ENCODE results near the gene ANKRD11.
"Not testable (repeated sequence)": the region's sequence is repeated elsewhere in the genome, so short reads cannot be mapped to it uniquely, and the experiment has no call there.

Gene ANKRD11

DNA sequence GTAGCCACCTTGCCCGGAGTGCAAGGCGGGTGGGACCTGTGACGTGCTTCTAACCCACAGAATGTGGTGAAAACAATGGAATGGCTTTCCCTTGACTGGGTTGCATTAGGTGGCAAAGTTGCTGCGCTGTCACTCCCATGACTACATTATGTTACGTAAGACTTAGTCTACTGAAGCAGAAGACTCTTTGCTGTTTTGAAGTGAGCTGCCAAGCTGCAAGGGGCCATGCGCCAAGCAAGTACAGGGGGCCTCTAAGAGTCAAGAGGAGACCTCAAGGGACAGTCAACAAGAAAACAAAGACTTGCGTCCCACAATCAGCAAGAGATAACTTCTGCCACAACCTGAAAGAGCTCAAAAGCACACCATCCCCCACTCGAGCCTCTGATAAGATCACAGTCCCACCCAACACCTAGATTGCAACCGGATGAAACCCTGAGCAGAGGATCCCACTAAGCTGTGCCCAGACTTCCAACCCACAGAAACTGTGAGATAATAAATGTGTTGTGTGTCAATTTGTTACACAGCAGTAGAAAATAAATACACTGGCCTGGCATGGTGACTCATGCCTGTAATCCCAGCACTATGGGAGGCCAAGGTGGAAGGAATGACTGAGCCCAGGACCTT lies 16.5 kb downstream of the ANKRD11 start:
- H3K4me3 ChIP-seq (ENCODE audit: low read depth, low read length): no peak overlapping the region
- TF ChIP-seq, protein P1, sequence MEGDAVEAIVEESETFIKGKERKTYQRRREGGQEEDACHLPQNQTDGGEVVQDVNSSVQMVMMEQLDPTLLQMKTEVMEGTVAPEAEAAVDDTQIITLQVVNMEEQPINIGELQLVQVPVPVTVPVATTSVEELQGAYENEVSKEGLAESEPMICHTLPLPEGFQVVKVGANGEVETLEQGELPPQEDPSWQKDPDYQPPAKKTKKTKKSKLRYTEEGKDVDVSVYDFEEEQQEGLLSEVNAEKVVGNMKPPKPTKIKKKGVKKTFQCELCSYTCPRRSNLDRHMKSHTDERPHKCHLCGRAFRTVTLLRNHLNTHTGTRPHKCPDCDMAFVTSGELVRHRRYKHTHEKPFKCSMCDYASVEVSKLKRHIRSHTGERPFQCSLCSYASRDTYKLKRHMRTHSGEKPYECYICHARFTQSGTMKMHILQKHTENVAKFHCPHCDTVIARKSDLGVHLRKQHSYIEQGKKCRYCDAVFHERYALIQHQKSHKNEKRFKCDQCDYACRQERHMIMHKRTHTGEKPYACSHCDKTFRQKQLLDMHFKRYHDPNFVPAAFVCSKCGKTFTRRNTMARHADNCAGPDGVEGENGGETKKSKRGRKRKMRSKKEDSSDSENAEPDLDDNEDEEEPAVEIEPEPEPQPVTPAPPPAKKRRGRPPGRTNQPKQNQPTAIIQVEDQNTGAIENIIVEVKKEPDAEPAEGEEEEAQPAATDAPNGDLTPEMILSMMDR (IDR thresholded peaks at IDR 0.05; ENCODE audit: low read depth, low read length, missing control alignments): no peak

DNA sequence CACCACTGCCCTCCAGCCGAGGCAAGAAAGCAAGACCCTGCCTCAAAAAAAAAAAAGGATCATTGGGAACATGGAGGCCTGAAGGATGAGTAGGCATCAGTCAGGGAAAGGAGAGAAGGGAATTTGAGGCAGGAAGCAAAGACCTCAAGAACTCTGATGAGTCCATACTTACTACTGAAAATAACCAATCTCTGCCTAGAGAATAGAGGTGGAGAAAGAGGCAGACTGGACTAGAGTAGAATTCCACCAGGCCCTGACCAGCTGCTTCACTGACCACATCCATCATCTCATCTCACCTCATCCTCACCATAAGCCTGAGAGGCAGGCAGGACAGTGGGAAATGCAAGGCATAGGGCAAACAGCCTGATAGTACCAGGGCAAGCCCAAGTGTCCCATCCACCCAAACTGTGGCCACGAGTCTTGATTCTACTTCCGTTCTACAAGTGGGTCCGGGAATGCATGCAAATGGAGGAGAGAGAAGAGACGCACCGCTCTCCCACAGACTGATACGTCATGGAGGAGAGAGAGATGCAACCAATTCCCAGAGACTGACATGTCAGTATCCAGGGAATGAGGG lies 17.1 kb downstream of the ANKRD11 start:
- TF ChIP-seq, protein P1 (IDR thresholded peaks at IDR 0.05; ENCODE audit: low read depth, low read length, missing control alignments): no peak
- no peak for DNase-seq (ENCODE audit: low read depth)

More for the DNA sequence above, 16.5 kb downstream of the ANKRD11 start:
- no peak for DNase-seq (ENCODE audit: low read depth)

DNA sequence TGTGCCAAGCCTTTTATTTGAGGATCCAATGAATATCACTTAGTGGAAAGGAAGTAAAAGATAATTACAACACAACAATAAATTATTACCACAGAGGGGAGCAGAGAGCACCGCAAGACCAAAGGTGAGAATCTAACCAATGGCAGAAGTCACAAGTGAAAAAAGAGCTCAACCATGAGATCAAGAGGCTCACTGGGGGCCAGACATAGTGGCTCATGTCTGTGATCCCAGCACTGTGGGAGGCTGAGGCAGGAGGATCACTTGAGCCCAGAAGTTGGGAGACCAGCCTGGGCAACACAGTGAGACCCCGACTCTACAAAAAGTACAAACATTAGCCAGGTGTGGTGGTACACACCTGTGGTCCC lies 17.7 kb downstream of the ANKRD11 start:
- TF ChIP-seq, protein P1 (IDR thresholded peaks at IDR 0.05; ENCODE audit: low read depth, low read length, missing control alignments): no peak
- no peak for DNase-seq (ENCODE audit: low read depth)
- H3K4me3 ChIP-seq (ENCODE audit: low read depth, low read length): no peak overlapping the region

More for the DNA sequence above, 17.1 kb downstream of the ANKRD11 start:
- H3K4me3 ChIP-seq (ENCODE audit: low read depth, low read length): no peak overlapping the region

DNA sequence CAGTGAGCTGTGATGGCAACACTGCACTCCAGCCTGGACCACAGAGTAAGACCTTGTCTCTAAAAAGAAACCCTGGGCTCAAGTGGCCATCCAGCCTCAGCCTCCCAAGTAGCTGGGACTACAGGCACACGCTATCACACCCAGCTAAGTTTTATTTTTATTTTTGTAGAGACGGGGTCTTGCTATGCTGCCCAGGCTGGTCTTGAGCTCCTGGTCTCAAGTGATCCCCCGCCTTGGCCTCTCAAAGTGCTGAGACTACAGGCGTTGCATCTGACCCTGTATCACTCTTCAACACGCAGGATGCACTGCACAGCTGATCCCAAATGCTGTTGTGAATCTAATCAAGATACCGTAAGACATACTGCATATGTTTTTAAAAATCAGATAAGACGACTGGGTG lies 23.0 kb downstream of the ANKRD11 start:
- TF ChIP-seq, protein P1 (IDR thresholded peaks at IDR 0.05; ENCODE audit: low read depth, low read length, missing control alignments): no peak
- no peak for DNase-seq (ENCODE audit: low read depth)

DNA sequence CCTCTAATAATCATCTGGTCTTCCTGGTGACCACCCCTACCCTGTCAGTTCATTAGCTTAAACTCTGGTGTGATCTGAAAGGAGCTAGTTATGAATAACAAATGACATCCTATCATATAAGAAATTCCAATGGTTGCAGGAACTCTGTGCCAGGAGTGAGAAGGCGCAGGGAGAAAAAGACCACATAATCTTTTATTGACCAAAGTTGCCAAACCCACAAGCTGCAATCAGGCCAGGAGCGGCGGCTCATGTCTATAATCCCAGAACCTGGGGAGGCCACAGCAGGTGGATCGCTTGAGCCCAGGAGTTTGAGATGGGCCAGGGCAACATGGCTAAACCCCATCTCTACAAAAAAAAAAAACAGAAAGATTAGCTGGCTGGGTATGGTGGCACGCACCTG lies 23.4 kb downstream of the ANKRD11 start:
- DNase-seq (ENCODE audit: low read depth): no peak
- H3K4me3 ChIP-seq (ENCODE audit: low read depth, low read length): no peak overlapping the region
- TF ChIP-seq, protein P1 (IDR thresholded peaks at IDR 0.05; ENCODE audit: low read depth, low read length, missing control alignments): no peak

More for the DNA sequence above, 23.0 kb downstream of the ANKRD11 start:
- no peak overlapping the region for H3K4me3 ChIP-seq (ENCODE audit: low read depth, low read length)

DNA sequence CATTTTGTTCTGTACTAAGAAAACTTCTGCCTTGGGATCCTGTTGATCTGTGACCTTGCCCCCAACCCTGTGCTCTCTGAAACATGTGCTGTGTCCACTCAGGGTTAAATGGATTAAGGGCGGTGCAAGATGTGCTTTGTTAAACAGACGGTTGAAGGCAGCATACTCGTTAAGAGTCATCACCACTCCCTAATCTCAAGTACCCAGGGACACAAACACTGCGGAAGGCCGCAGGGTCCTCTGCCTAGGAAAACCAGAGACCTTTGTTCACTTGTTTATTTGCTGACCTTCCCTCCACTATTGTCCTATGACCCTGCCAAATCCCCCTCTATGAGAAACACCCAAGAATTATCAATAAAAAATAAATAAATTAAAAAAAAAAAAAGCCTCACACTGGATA lies 27.0 kb downstream of the ANKRD11 start:
- H3K4me3 ChIP-seq (ENCODE audit: low read depth, low read length); DNase-seq (ENCODE audit: low read depth): not testable (repeated sequence)

DNA sequence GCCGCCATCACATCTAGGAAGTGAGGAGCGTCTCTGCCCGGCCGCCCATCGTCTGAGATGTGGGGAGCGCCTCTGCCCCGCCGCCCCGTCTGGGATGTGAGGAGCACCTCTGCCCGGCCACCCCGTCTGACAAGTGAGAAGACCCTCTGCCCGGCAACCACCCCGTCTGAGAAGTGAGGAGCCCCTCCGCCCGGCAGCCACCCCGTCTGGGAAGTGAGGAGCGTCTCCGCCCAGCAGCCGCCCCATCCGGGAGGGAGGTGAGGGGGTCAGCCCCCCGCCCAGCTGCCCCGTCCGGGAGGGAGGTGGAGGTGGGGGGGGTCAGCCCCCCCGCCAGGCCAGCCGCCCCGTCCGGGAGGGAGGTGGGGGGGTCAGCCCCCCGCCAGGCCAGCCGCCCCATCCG lies 27.7 kb downstream of the ANKRD11 start:
- not testable (repeated sequence) for DNase-seq (ENCODE audit: low read depth); H3K4me3 ChIP-seq (ENCODE audit: low read depth, low read length)

DNA sequence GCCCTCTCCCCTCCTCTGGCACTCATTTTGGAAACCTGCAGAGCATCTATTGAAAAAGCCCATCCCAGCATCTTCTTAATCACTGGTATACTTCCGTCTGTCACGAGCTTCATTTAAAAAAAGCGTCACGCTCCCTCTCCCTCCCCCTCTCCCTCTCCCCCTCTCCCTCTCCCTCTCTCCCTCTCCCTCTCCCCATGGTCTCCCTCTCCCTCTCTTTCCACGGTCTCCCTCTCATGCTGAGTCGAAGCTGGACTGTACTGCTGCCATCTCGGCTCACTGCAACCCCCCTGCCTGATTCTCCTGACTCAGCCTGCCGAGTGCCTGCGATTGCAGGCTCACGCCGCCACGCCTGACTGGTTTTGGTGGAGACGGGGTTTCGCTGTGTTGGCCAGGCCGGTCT lies 28.5 kb downstream of the ANKRD11 start:
- not testable (repeated sequence) for DNase-seq (ENCODE audit: low read depth); H3K4me3 ChIP-seq (ENCODE audit: low read depth, low read length)

All from GM12864 (cell line).